Left ventricle myocardium inferior (tissue), 1 donor: ENCODE results near the gene CDT1. TPM values are rescaled to one million over a fixed set of nuclear protein-coding genes. Genes with fewer than 3 reads are reported as not detected.

Experiments
- DNase-seq: peaks from one replicate; pipeline ENCODE4 v3.0.0-alpha.2; 2020
- H3K27ac ChIP-seq: fragments of 200-600 bp; replicated peaks from 2 replicates; pipeline ENCODE4 v1.8.0; 2021
- H3K27me3 ChIP-seq: fragments of 200-600 bp; 2 replicates; pipeline ENCODE4 v1.8.0; 2021; ENCODE audit warnings: low read depth
- H3K36me3 ChIP-seq: fragments of 200-600 bp; 2 replicates; pipeline ENCODE4 v1.8.0; 2021
- H3K4me1 ChIP-seq: fragments of 200-600 bp; 2 replicates; pipeline ENCODE4 v1.8.0; 2021
- H3K4me3 ChIP-seq: fragments of 200-600 bp; 2 replicates; pipeline ENCODE4 v1.8.0; 2021; ENCODE audit warnings: mild to moderate bottlenecking, moderate library complexity
- H3K9me3 ChIP-seq: fragments of 200-600 bp; replicated peaks from 2 replicates; pipeline ENCODE4 v1.8.0; 2021
- CTCF ChIP-seq: fragments of 200-600 bp; IDR thresholded peaks from 2 replicates; pipeline ENCODE4 v1.8.0; 2021; ENCODE audit warnings: antibody characterized with exemption, mild to moderate bottlenecking, borderline replicate concordance
- intact Hi-C: fragments of 100-400 bp; cut with micrococcal nuclease; formaldehyde crosslinking; loops from one replicate; pipeline ENCODE4 v1.11.0; 2022
- total RNA-seq: library from RNA; stranded (reverse); fragmentation: NEBNext Ultra II Directional; extraction: Animal tissue kit (Norgen Biotek cat#: 25700); gene quantifications from one replicate; pipeline ENCODE4 v1.2.1, GENCODE V29; 2021
- donor health status: DM: no; HTN: yes; CAD: no; lungs with severe emphysema.

CDT1 gene
- total RNA-seq, 1 donor from 2014 or later = 0.63 TPM

- H3K36me3 ChIP-seq = no peaks in the 10 kb centered on the region
- H3K4me3 ChIP-seq = no peak overlapping the region
- DNase-seq = no peak
- intact Hi-C loops = no loop called here
- H3K9me3 ChIP-seq = no peaks in the 10 kb centered on the region
- H3K4me1 ChIP-seq = peaks cover 5% of the 10 kb centered on the region
- H3K27ac ChIP-seq = no peak overlapping the region
- peaks cover 66% of the 10 kb centered on the region for H3K27me3 ChIP-seq
- TF ChIP-seq CTCF = no peak
Observed at GRCh38 chr16:88792078-88792550, 11.5 kb upstream of the CDT1 start.

GRCh38 chr16:88792668-88793250, 10.8 kb upstream of the CDT1 start:
- intact Hi-C loops = no loop called here
- H3K36me3 ChIP-seq = no peaks in the 10 kb centered on the region
- peaks cover 66% of the 10 kb centered on the region for H3K27me3 ChIP-seq
- peaks cover 5% of the 10 kb centered on the region for H3K4me1 ChIP-seq
- no peak overlapping the region for H3K4me3 ChIP-seq
- TF ChIP-seq CTCF = no peak
- H3K27ac ChIP-seq = no peak overlapping the region
- no peak for DNase-seq
- H3K9me3 ChIP-seq = no peaks in the 10 kb centered on the region

- Histone ChIP-seq H3K27me3 (peaks cover 62% of the 10 kb centered on the region), H3K9me3 (no peaks in the 10 kb centered on the region), H3K27ac (no peak overlapping the region), H3K4me3 (no peak overlapping the region), H3K4me1 (peaks cover 5% of the 10 kb centered on the region), H3K36me3 (no peaks in the 10 kb centered on the region)
- DNase-seq = no peak
- no peak for TF ChIP-seq CTCF
- intact Hi-C loops = no loop called here
Observed at GRCh38 chr16:88793251-88793954, 10.2 kb upstream of the CDT1 start.

GRCh38 chr16:88796278-88796677, 7.3 kb upstream of the CDT1 start:
- Histone ChIP-seq H3K36me3 (no peaks in the 10 kb centered on the region), H3K4me1 (no peaks in the 10 kb centered on the region), H3K4me3 (no peak overlapping the region), H3K27ac (no peak overlapping the region), H3K27me3 (peaks cover 39% of the 10 kb centered on the region), H3K9me3 (no peaks in the 10 kb centered on the region)
- TF ChIP-seq CTCF = no peak
- intact Hi-C loops = no loop called here
- no peak for DNase-seq

- no peaks in the 10 kb centered on the region for H3K36me3 ChIP-seq
- no peak overlapping the region for H3K27ac ChIP-seq
- intact Hi-C loops = no loop called here
- H3K4me3 ChIP-seq = no peak overlapping the region
- no peak for TF ChIP-seq CTCF
- H3K9me3 ChIP-seq = no peaks in the 10 kb centered on the region
- no peak for DNase-seq
- peaks cover 21% of the 10 kb centered on the region for H3K27me3 ChIP-seq
- peaks cover 11% of the 10 kb centered on the region for H3K4me1 ChIP-seq
Observed at GRCh38 chr16:88798073-88798472, 5.5 kb upstream of the CDT1 start.
